Psoas muscle (tissue), 8 donors: ENCODE results near the gene ATP2A3. TPM values are rescaled to one million over a fixed set of nuclear protein-coding genes. Genes with fewer than 3 reads are reported as not detected.

Source experiments
- ATAC-seq, 4 donors: fragments of 200-7000 bp; cut with Tn5 transposase; one replicate each; pipeline ENCODE4 v1.9.1; 2020; ENCODE audit warnings: moderate library complexity in 3 of 4, mild to moderate bottlenecking in 2 of 4
- DNase-seq, 2 donors: peaks; one replicate each; pipeline ENCODE4 v3.0.0-alpha.2; 2020
- H3K27ac ChIP-seq: fragments of 200-600 bp; one replicate; pipeline ENCODE4 v1.8.0; 2022
- H3K27me3 ChIP-seq, 3 donors: fragments of 200-600 bp in 1 of 3; one replicate each; pipeline versions ENCODE4 v1.6.1 to v1.8.0; 2013 to 2022; ENCODE audit warnings: low read length in 2 of 3, mild to moderate bottlenecking in 2 of 3, moderate library complexity in 1 of 3; ENCODE audit not compliant: insufficient read depth in 3 of 3
- H3K36me3 ChIP-seq, 2 donors: fragments of 200-600 bp in 1 of 2; one replicate each; pipeline versions ENCODE4 v1.6.1 to v1.8.0; 2013 to 2022; ENCODE audit warnings: low read depth in 1 of 2, mild to moderate bottlenecking in 1 of 2, moderate library complexity in 1 of 2; ENCODE audit not compliant: insufficient read depth in 1 of 2
- H3K4me1 ChIP-seq: fragments of 200-600 bp; one replicate; pipeline ENCODE4 v1.8.0; 2022
- H3K4me3 ChIP-seq: fragments of 200-600 bp; one replicate; pipeline ENCODE4 v1.8.0; 2022; ENCODE audit warnings: mild to moderate bottlenecking
- H3K9me3 ChIP-seq: fragments of 200-600 bp; one replicate; pipeline ENCODE4 v1.8.0; 2022
- WGBS, 3 donors: extraction: QIAGEN DNeasy Blood & Tissue Kit; methylation state at CpG; one replicate each; pipeline versions ENCODE4 v1.1.6 to v1.1.7; 2013; 5-methylcytosine and 5-hydroxymethylcytosine counted together
- intact Hi-C, 2 donors: fragments of 100-400 bp; cut with DNase I; formaldehyde crosslinking; loops; one replicate each; pipeline versions ENCODE4 v1.11.0 to v1.14.2; 2022
- polyA plus RNA-seq, 3 donors: library from polyadenylated mRNA; stranded (reverse); fragments of 200-250 nt; gene quantifications; one replicate each; pipeline ENCODE4 v1.2.3, GENCODE V29; 2013
- total RNA-seq, 4 donors: library from RNA; stranded (reverse); fragmentation: NEBNext Ultra II Directional in 2 of 4; extraction: Animal tissue kit (Norgen Biotek cat#: 25700) in 2 of 4; gene quantifications; one replicate each; pipeline versions ENCODE4 v1.2.1 to v1.2.4, GENCODE V29; 2021 to 2023
- TF ChIP-seq, protein P1 (sequence below): fragments of 200-600 bp; IDR thresholded peaks from one replicate; pipeline ENCODE4 v1.8.0; 2022; ENCODE audit warnings: antibody characterized with exemption
- donor health status: healthy with polysubstance abuse.
- donor health status: DM: no; HTN: no; CAD: no; lungs with moderate emphysema.
- donor health status: Bipolar disorder and iron deficiency.
- donor health status: healthy.
- donor health status: DM: yes; HTN: yes; CAD: no.
- donor health status: DM: no; HTN: no; CAD: no.
- donor health status: DM: no; HTN: no; CAD: no.
- donor health status: DM: yes; HTN: yes; CAD: no.

Gene ATP2A3
- total and polyA plus RNA-seq, 7 donors, result 1.2 to 3.8 (median 3.0) TPM

DNA sequence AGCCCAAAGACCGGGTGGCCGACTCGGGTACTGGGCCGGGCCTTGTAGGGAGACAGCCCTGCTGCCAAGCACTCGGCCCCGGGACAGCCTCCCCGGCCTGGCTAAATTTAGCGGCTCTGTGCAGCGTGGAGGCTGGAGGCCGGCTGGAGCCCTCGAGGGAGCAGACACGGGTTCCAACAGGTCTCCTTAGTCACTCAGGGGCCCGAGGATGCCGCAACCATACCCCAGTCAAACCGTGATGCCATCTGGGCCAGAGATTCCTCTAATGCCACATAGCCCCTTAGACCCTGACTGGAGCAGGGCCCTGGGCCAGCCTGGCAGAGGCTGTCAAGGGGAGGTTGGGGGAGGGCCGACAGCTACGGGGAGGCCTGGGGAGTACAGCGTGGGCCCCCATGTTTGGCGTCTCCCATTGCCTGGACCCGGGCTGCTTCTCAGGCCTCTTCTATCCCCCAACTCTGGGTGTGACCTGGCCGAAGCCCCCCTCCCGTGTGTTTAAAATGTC lies 45.1 kb downstream of the ATP2A3 start:
- H3K36me3 ChIP-seq, result no peaks in the 10 kb centered on the region
- intact Hi-C loops, result no loop called here
- no peaks in the 10 kb centered on the region for H3K9me3 ChIP-seq
- H3K4me3 ChIP-seq, result no peak overlapping the region
- TF ChIP-seq, protein P1, sequence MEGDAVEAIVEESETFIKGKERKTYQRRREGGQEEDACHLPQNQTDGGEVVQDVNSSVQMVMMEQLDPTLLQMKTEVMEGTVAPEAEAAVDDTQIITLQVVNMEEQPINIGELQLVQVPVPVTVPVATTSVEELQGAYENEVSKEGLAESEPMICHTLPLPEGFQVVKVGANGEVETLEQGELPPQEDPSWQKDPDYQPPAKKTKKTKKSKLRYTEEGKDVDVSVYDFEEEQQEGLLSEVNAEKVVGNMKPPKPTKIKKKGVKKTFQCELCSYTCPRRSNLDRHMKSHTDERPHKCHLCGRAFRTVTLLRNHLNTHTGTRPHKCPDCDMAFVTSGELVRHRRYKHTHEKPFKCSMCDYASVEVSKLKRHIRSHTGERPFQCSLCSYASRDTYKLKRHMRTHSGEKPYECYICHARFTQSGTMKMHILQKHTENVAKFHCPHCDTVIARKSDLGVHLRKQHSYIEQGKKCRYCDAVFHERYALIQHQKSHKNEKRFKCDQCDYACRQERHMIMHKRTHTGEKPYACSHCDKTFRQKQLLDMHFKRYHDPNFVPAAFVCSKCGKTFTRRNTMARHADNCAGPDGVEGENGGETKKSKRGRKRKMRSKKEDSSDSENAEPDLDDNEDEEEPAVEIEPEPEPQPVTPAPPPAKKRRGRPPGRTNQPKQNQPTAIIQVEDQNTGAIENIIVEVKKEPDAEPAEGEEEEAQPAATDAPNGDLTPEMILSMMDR, result no peak
- DNase-seq (no peak), ATAC-seq (no peak)
- H3K27me3 ChIP-seq, result no peaks in the 10 kb centered on the region
- H3K4me1 ChIP-seq, result no peaks in the 10 kb centered on the region
- no peak overlapping the region for H3K27ac ChIP-seq
- 78 to 85% (median 84%) methylated on average over 22 of the region's 22 CpGs for WGBS, 3 donors

DNA sequence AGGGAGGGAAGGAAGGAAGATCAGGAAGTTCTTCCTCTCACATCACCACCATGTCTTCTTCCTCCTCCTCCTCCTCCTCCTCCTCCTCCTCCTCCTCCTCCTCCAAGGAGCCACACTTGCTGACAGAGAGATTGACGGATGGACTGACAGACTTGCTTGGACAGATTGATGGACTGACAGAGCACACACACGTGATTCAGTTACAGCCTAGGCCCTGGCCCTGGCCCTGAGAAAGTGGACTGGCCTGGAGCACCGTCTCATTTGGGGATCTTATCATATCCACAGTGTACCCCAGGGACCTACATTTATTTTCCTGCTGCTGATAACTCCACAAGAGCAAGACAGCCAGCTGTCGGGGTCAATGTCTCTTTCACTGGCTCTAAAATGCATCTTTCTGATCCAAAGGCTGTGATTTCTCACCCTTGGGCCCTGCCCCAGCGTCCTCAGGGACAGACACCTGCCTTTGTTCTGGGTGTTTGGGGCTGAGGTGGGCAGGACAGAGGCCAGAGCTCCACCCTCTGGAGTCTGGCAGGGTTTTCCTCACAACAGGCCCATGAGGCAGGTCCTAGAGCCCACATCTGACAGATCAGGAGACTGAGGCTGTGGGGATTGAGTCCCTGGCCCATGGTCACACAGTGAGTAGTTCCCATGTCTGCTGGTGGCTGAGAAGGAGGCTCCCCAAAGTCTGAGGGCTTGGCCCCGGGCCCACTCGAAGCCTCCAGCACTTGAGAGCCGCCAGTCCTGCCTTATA lies 45.7 kb downstream of the ATP2A3 start:
- ATAC-seq (no peak), DNase-seq (no peak)
- no peaks in the 10 kb centered on the region for H3K9me3 ChIP-seq
- no peak overlapping the region for H3K4me3 ChIP-seq
- TF ChIP-seq, protein P1, result no peak
- H3K36me3 ChIP-seq, result no peaks in the 10 kb centered on the region
- H3K4me1 ChIP-seq, result peaks cover 4% of the 10 kb centered on the region
- H3K27ac ChIP-seq, result no peak overlapping the region
- 51 to 71% (median 62%) methylated on average over 8 of the region's 8 CpGs for WGBS, 3 donors
- intact Hi-C loops, result no loop called here
- no peaks in the 10 kb centered on the region for H3K27me3 ChIP-seq

DNA sequence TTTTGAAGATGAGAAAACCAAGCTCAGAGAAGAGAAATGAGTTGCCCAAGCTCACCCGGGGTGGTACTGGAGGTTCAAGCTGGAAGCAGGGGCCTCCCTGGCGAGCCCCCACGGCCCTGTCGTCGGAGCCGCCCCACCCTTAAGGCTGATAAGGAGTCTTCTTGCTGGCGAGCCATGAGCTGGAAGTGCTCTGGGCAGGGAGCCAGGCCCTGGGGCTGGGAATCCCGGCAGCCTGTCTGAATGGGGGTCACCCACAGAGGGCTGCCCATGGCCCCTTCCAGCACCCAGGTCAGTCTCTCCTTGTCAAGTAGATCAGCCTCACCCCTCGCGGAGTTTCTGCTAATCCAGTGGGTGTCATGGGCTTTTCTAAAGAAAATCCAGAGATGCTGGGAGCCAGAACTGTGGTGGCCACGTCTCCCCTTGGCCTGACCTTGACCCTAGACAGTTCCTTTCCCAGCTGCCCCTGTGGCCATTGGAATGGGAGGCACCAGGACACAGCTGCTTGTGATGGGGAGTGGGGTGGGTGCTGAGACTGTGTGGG lies 46.8 kb downstream of the ATP2A3 start:
- peaks cover 4% of the 10 kb centered on the region for H3K4me1 ChIP-seq
- ATAC-seq (no peak), DNase-seq (peak in 1 of 2 donors; percentile 43)
- H3K36me3 ChIP-seq, result no peaks in the 10 kb centered on the region
- no peaks in the 10 kb centered on the region for H3K9me3 ChIP-seq
- H3K27ac ChIP-seq, result no peak overlapping the region
- TF ChIP-seq, protein P1, result no peak
- intact Hi-C loops, result no loop called here
- H3K27me3 ChIP-seq, result no peaks in the 10 kb centered on the region
- no peak overlapping the region for H3K4me3 ChIP-seq
- WGBS, 3 donors, result 40 to 45% (median 43%) methylated on average over 10 to 11 of the region's 11 CpGs

DNA sequence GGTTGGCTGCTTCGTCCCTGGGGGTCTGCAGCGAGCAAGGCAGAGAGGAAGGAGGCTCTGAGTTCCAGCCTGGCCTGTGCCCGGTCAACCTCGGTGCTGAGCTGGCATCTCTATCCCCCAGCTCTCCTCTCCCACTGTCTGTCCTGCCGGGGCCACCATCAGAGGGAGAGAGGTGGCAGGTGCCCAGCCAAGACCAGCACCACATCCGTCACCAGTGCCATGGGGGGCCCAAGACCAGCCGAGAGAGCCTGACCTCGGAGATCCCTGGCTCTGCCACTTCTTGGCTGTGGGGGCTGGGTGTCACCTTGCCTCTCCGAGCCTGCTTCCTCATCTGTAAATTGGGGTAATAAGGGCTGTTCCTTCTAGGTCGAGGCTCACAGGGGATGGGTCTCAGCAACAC lies 47.4 kb downstream of the ATP2A3 start:
- DNase-seq (no peak), ATAC-seq (no peak)
- no peak overlapping the region for H3K27ac ChIP-seq
- no peak overlapping the region for H3K4me3 ChIP-seq
- 76 to 93% (median 79%) methylated on average over 10 of the region's 10 CpGs for WGBS, 3 donors
- peaks cover 4% of the 10 kb centered on the region for H3K4me1 ChIP-seq
- intact Hi-C loops, result no loop called here
- H3K36me3 ChIP-seq, result no peaks in the 10 kb centered on the region
- TF ChIP-seq, protein P1, result no peak
- no peaks in the 10 kb centered on the region for H3K27me3 ChIP-seq
- no peaks in the 10 kb centered on the region for H3K9me3 ChIP-seq
